Measurements from ENCODE around the gene ZBTB18. TPM values are rescaled to one million over a fixed set of nuclear protein-coding genes. Genes with fewer than 3 reads are reported as not detected.

Gene ZBTB18
- total RNA-seq, 1 experiment from 2014 or later: 16.8 TPM

GRCh38 chr1:244019982-244020485 lies 31.0 kb upstream of the ZBTB18 start:
- H3K9me3 ChIP-seq (ENCODE audit: low read length): no peaks in the 10 kb centered on the region
- H3K9me2 ChIP-seq (replicated peaks; ENCODE audit: low read length): no peaks in the 10 kb centered on the region
- no peaks in the 10 kb centered on the region for H3K79me2 ChIP-seq (ENCODE audit: low read length)
- DNase-seq (no peak), ATAC-seq (no peak)
- no peak overlapping the region for H2AFZ ChIP-seq (ENCODE audit: low read length)
- intact Hi-C loops (cut with micrococcal nuclease): loop anchor here (10.0 kb wide), 3 partner anchors 255 to 675 kb away; no protein-coding TSS in a partner anchor
- POLR2A ChIA-PET (ENCODE audit: unreplicated experiment): no interaction called here
- no TSS peak for BruUV-seq (replicated peaks)
- H3K9ac ChIP-seq (ENCODE audit: low read length): no peak overlapping the region
- no peaks in the 10 kb centered on the region for H3K36me3 ChIP-seq (ENCODE audit: low read depth, low read length)
- no peaks in the 10 kb centered on the region for H4K20me1 ChIP-seq (ENCODE audit: low read length)
- TF ChIP-seq EZH2phosphoT487 (IDR thresholded peaks at IDR 0.05; ENCODE audit: borderline replicate concordance, low read length): no peak
- no peak for TF ChIP-seq CTCF (conservative IDR thresholded peaks at IDR 0.05; ENCODE audit: low read depth, low read length)
- TF ChIP-seq EZH2 (IDR thresholded peaks at IDR 0.05; ENCODE audit: low read length, unreplicated experiment): no peak
- H3K27ac ChIP-seq (ENCODE audit: low read length): no peak overlapping the region
- no peak overlapping the region for H3K4me2 ChIP-seq (ENCODE audit: low read length)
- CTCF ChIA-PET: no interaction called here
- no peaks in the 10 kb centered on the region for H3K4me1 ChIP-seq (ENCODE audit: insufficient read depth, low read length)
- H3K27me3 ChIP-seq (ENCODE audit: low read length): no peaks in the 10 kb centered on the region
- H3F3A ChIP-seq (ENCODE audit: low read length, unreplicated experiment): no peaks in the 10 kb centered on the region
- no peak overlapping the region for H3K4me3 ChIP-seq (ENCODE audit: low read length)

- Histone ChIP-seq H3K4me1 (ENCODE audit: insufficient read depth, low read length) (no peaks in the 10 kb centered on the region), H3K9ac (ENCODE audit: low read length) (no peak overlapping the region), H3K4me2 (ENCODE audit: low read length) (no peak overlapping the region), H3K27me3 (ENCODE audit: low read length) (no peaks in the 10 kb centered on the region), H3K79me2 (ENCODE audit: low read length) (no peaks in the 10 kb centered on the region), H2AFZ (ENCODE audit: low read length) (no peak overlapping the region), H3K4me3 (ENCODE audit: low read length) (no peak overlapping the region), H3K27ac (ENCODE audit: low read length) (no peak overlapping the region), H3K36me3 (ENCODE audit: low read depth, low read length) (no peaks in the 10 kb centered on the region), H3K9me3 (ENCODE audit: low read length) (no peaks in the 10 kb centered on the region), H3K9me2 (replicated peaks; ENCODE audit: low read length) (no peaks in the 10 kb centered on the region), H3F3A (ENCODE audit: low read length, unreplicated experiment) (no peaks in the 10 kb centered on the region), H4K20me1 (ENCODE audit: low read length) (no peaks in the 10 kb centered on the region)
- TF ChIP-seq EZH2phosphoT487 (IDR thresholded peaks at IDR 0.05; ENCODE audit: borderline replicate concordance, low read length): no peak
- TF ChIP-seq EZH2 (IDR thresholded peaks at IDR 0.05; ENCODE audit: low read length, unreplicated experiment): no peak
- TF ChIP-seq CTCF (conservative IDR thresholded peaks at IDR 0.05; ENCODE audit: low read depth, low read length): no peak
- no TSS peak for BruUV-seq (replicated peaks)
- intact Hi-C loops (cut with micrococcal nuclease): loop anchor here (10.0 kb wide), 1 partner anchor 677 kb away; no protein-coding TSS in a partner anchor
- ChIA-PET CTCF (no interaction called here), POLR2A (ENCODE audit: unreplicated experiment) (no interaction called here)
- ATAC-seq (no peak), DNase-seq (no peak)
These were observed 29.7 kb upstream of the ZBTB18 start for GRCh38 chr1:244021427-244021826.

GRCh38 chr1:244022311-244022710 lies 28.8 kb upstream of the ZBTB18 start:
- ATAC-seq (no peak), DNase-seq (peak; percentile 39)
- Histone ChIP-seq H3K36me3 (ENCODE audit: low read depth, low read length) (no peaks in the 10 kb centered on the region), H3K27me3 (ENCODE audit: low read length) (no peaks in the 10 kb centered on the region), H3K4me3 (ENCODE audit: low read length) (no peak overlapping the region), H2AFZ (ENCODE audit: low read length) (no peak overlapping the region), H3F3A (ENCODE audit: low read length, unreplicated experiment) (no peaks in the 10 kb centered on the region), H3K79me2 (ENCODE audit: low read length) (no peaks in the 10 kb centered on the region), H3K4me1 (ENCODE audit: insufficient read depth, low read length) (no peaks in the 10 kb centered on the region), H3K27ac (ENCODE audit: low read length) (no peak overlapping the region), H3K9me3 (ENCODE audit: low read length) (no peaks in the 10 kb centered on the region), H4K20me1 (ENCODE audit: low read length) (no peaks in the 10 kb centered on the region), H3K4me2 (ENCODE audit: low read length) (no peak overlapping the region), H3K9me2 (replicated peaks; ENCODE audit: low read length) (no peaks in the 10 kb centered on the region), H3K9ac (ENCODE audit: low read length) (no peak overlapping the region)
- CTCF ChIA-PET: no interaction called here
- intact Hi-C loops (cut with micrococcal nuclease): loop anchor here (10.0 kb wide), 1 partner anchor 678 kb away; no protein-coding TSS in a partner anchor
- POLR2A ChIA-PET (ENCODE audit: unreplicated experiment): no interaction called here
- no TSS peak for BruUV-seq (replicated peaks)
- TF ChIP-seq EZH2 (IDR thresholded peaks at IDR 0.05; ENCODE audit: low read length, unreplicated experiment) (no peak), EZH2phosphoT487 (IDR thresholded peaks at IDR 0.05; ENCODE audit: borderline replicate concordance, low read length) (no peak), CTCF (conservative IDR thresholded peaks at IDR 0.05; ENCODE audit: low read depth, low read length) (no peak)
